ENCODE measurements around the gene SLC50A1. TPM values are rescaled to one million over a fixed set of nuclear protein-coding genes. Genes with fewer than 3 reads are reported as not detected.
"Not testable (repeated sequence)": the region's sequence is repeated elsewhere in the genome, so short reads cannot be mapped to it uniquely, and the experiment has no call there.

The SLC50A1 gene
- total RNA-seq, 1 donor from 2014 or later = 19.8 TPM

- Histone ChIP-seq H3K9me3 (ENCODE audit: control insufficient read depth in 3 of 3, low read length in 3 of 3) (no peaks in the 10 kb centered on the region), H3K4me1 (ENCODE audit: control insufficient read depth in 3 of 3, insufficient read depth in 3 of 3, low read length in 3 of 3) (no peaks in the 10 kb centered on the region), H3K9ac (ENCODE audit: low read depth in 1 of 3, low read length in 3 of 3) (no peak overlapping the region), H3K27me3 (ENCODE audit: control insufficient read depth in 3 of 3, insufficient read depth in 3 of 3, low read length in 3 of 3) (peaks cover 0 to 13% (median 9%) of the 10 kb centered on the region in 3 donors), H3K36me3 (ENCODE audit: control insufficient read depth in 3 of 3, insufficient read depth in 3 of 3, low read length in 3 of 3) (no peaks in the 10 kb centered on the region), H3K4me3 (ENCODE audit: low read length in 3 of 3) (no peak overlapping the region), H3K27ac (ENCODE audit: low read depth, low read length) (no peak overlapping the region)
These were observed 19.4 kb upstream of the SLC50A1 start for GRCh38 chr1:155116113-155116764.

DNA sequence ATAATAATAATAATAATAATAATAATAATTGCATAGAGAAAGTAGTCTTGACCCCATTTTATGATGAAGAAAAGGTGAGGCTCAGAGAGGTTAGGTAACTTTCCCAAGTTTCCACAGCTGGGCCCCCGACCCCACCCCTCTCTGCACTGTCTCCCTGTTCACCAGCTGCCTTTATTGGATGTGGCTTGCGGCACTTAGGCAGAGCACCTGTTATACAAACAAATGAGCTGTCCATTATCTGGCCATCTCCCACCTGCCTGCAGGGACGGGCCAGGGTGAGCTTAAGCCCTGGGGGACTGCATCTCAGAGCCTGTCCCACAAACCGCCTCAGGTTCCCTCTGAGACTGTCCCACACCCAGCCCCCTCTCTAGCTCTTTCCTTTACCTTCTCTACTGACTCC lies 18.0 kb upstream of the SLC50A1 start:
- no peak overlapping the region for H3K27ac ChIP-seq (ENCODE audit: low read depth, low read length)
- no peaks in the 10 kb centered on the region for H3K4me1 ChIP-seq (ENCODE audit: control insufficient read depth in 3 of 3, insufficient read depth in 3 of 3, low read length in 3 of 3)
- no peaks in the 10 kb centered on the region for H3K9me3 ChIP-seq (ENCODE audit: control insufficient read depth in 3 of 3, low read length in 3 of 3)

GRCh38 chr1:155118090-155118489 lies 17.6 kb upstream of the SLC50A1 start:
- not testable (repeated sequence) for H3K9ac ChIP-seq (ENCODE audit: low read depth in 1 of 3, low read length in 3 of 3); H3K27ac ChIP-seq (ENCODE audit: low read depth, low read length); H3K27me3 ChIP-seq (ENCODE audit: control insufficient read depth in 3 of 3, insufficient read depth in 3 of 3, low read length in 3 of 3); H3K9me3 ChIP-seq (ENCODE audit: control insufficient read depth in 3 of 3, low read length in 3 of 3); H3K4me3 ChIP-seq (ENCODE audit: low read length in 3 of 3); H3K4me1 ChIP-seq (ENCODE audit: control insufficient read depth in 3 of 3, insufficient read depth in 3 of 3, low read length in 3 of 3); H3K36me3 ChIP-seq (ENCODE audit: control insufficient read depth in 3 of 3, insufficient read depth in 3 of 3, low read length in 3 of 3)

More for the DNA sequence above, 18.0 kb upstream of the SLC50A1 start:
- Histone ChIP-seq H3K9ac (ENCODE audit: low read depth in 1 of 3, low read length in 3 of 3) (no peak overlapping the region), H3K27me3 (ENCODE audit: control insufficient read depth in 3 of 3, insufficient read depth in 3 of 3, low read length in 3 of 3) (peaks cover 0 to 9% (median 9%) of the 10 kb centered on the region in 3 donors), H3K36me3 (ENCODE audit: control insufficient read depth in 3 of 3, insufficient read depth in 3 of 3, low read length in 3 of 3) (no peaks in the 10 kb centered on the region), H3K4me3 (ENCODE audit: low read length in 3 of 3) (no peak overlapping the region)

DNA sequence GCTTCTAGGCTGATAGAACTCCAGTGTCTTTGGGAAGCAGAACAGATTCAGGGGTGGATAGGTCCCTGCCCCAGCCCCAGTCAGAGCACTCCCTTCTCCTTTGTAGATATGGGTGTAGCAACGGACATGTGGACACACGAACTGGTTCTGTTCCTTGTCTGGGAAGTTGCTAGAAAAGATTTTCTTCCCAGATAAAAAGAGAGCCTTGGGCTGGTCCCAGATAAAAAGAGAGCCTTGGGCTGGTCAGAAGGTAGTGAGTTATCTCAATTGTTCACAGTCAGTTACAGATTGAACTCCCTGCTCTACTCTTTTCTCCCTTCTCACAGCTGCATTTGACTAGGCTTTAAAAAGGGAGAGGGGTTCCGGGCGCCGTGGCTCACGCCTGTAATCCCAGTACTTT lies 15.4 kb upstream of the SLC50A1 start:
- Histone ChIP-seq H3K4me1 (ENCODE audit: control insufficient read depth in 3 of 3, insufficient read depth in 3 of 3, low read length in 3 of 3) (peaks cover 0 to under 1% (median 0%) of the 10 kb centered on the region in 3 donors), H3K9ac (ENCODE audit: low read depth in 1 of 3, low read length in 3 of 3) (no peak overlapping the region), H3K27ac (ENCODE audit: low read depth, low read length) (no peak overlapping the region), H3K27me3 (ENCODE audit: control insufficient read depth in 3 of 3, insufficient read depth in 3 of 3, low read length in 3 of 3) (peaks cover 7 to 12% (median 9%) of the 10 kb centered on the region in 3 donors), H3K4me3 (ENCODE audit: low read length in 3 of 3) (no peak overlapping the region), H3K9me3 (ENCODE audit: control insufficient read depth in 3 of 3, low read length in 3 of 3) (no peaks in the 10 kb centered on the region), H3K36me3 (ENCODE audit: control insufficient read depth in 3 of 3, insufficient read depth in 3 of 3, low read length in 3 of 3) (no peaks in the 10 kb centered on the region)

DNA sequence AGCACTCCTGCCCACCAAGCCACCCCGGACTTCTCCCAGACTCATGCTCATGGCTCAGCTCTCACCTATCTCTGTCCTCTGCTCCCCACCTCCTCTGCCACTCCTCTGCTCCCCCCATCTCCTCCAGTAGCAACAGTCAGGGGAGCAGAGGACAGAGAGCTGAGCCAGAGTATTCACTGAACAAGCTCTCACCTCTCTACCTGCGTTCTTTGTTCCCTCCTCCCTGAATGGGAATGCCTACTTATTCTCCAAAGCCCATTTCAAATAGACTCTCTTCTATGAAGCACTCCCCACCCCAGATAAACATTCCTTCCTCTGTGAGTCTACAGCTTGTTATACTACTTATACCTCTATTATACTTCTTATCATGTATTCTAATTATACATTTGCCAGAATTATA lies 14.4 kb upstream of the SLC50A1 start:
- no peak overlapping the region for H3K4me3 ChIP-seq (ENCODE audit: low read length in 3 of 3)
- peaks cover 7 to 13% (median 10%) of the 10 kb centered on the region in 3 donors for H3K27me3 ChIP-seq (ENCODE audit: control insufficient read depth in 3 of 3, insufficient read depth in 3 of 3, low read length in 3 of 3)
- H3K9ac ChIP-seq (ENCODE audit: low read depth in 1 of 3, low read length in 3 of 3) = no peak overlapping the region
- no peaks in the 10 kb centered on the region for H3K36me3 ChIP-seq (ENCODE audit: control insufficient read depth in 3 of 3, insufficient read depth in 3 of 3, low read length in 3 of 3)
- H3K27ac ChIP-seq (ENCODE audit: low read depth, low read length) = no peak overlapping the region
- peaks cover under 1 to 9% (median 8%) of the 10 kb centered on the region in 3 donors for H3K4me1 ChIP-seq (ENCODE audit: control insufficient read depth in 3 of 3, insufficient read depth in 3 of 3, low read length in 3 of 3)
- H3K9me3 ChIP-seq (ENCODE audit: control insufficient read depth in 3 of 3, low read length in 3 of 3) = no peaks in the 10 kb centered on the region

DNA sequence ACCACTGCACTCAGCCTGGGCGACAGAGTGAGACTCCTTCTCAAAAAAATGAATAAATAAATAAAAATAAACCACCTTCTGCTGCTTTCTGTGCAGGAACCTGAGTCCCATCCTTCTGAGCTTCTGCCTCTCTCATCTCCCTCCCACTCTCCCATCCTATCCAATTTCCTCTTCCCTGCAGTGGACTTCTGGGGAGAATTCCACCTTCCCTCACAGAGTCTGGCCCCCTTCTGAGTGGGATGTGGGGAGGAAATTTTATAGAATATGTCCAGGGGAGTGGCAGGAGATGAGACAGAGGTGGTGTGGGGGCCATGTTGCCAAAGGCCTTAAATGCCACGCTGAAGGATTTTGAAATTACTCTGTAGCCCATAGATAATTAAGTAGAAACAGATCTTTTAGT lies 13.3 kb upstream of the SLC50A1 start:
- Histone ChIP-seq H3K9me3 (ENCODE audit: control insufficient read depth in 3 of 3, low read length in 3 of 3) (no peaks in the 10 kb centered on the region), H3K27me3 (ENCODE audit: control insufficient read depth in 3 of 3, insufficient read depth in 3 of 3, low read length in 3 of 3) (peaks cover 3 to 18% (median 17%) of the 10 kb centered on the region in 3 donors), H3K36me3 (ENCODE audit: control insufficient read depth in 3 of 3, insufficient read depth in 3 of 3, low read length in 3 of 3) (no peaks in the 10 kb centered on the region), H3K4me1 (ENCODE audit: control insufficient read depth in 3 of 3, insufficient read depth in 3 of 3, low read length in 3 of 3) (peaks cover 11 to 19% (median 18%) of the 10 kb centered on the region in 3 donors), H3K9ac (ENCODE audit: low read depth in 1 of 3, low read length in 3 of 3) (no peak overlapping the region), H3K4me3 (ENCODE audit: low read length in 3 of 3) (no peak overlapping the region), H3K27ac (ENCODE audit: low read depth, low read length) (no peak overlapping the region)

GRCh38 chr1:155123801-155124200 lies 11.9 kb upstream of the SLC50A1 start:
- Histone ChIP-seq H3K4me3 (ENCODE audit: low read length in 3 of 3) (no peak overlapping the region), H3K9ac (ENCODE audit: low read depth in 1 of 3, low read length in 3 of 3) (no peak overlapping the region), H3K36me3 (ENCODE audit: control insufficient read depth in 3 of 3, insufficient read depth in 3 of 3, low read length in 3 of 3) (no peaks in the 10 kb centered on the region), H3K27ac (ENCODE audit: low read depth, low read length) (no peak overlapping the region), H3K9me3 (ENCODE audit: control insufficient read depth in 3 of 3, low read length in 3 of 3) (no peaks in the 10 kb centered on the region), H3K4me1 (ENCODE audit: control insufficient read depth in 3 of 3, insufficient read depth in 3 of 3, low read length in 3 of 3) (peaks cover 23 to 32% (median 31%) of the 10 kb centered on the region in 3 donors), H3K27me3 (ENCODE audit: control insufficient read depth in 3 of 3, insufficient read depth in 3 of 3, low read length in 3 of 3) (peaks cover 0 to 29% (median 27%) of the 10 kb centered on the region in 3 donors)

- H3K9ac ChIP-seq (ENCODE audit: low read depth in 1 of 3, low read length in 3 of 3) = no peak overlapping the region
- peaks cover 0 to 39% (median 37%) of the 10 kb centered on the region in 3 donors for H3K27me3 ChIP-seq (ENCODE audit: control insufficient read depth in 3 of 3, insufficient read depth in 3 of 3, low read length in 3 of 3)
- no peaks in the 10 kb centered on the region for H3K36me3 ChIP-seq (ENCODE audit: control insufficient read depth in 3 of 3, insufficient read depth in 3 of 3, low read length in 3 of 3)
These were observed 10.9 kb upstream of the SLC50A1 start for GRCh38 chr1:155124503-155125463.

GRCh38 chr1:155125511-155125945 lies 10.1 kb upstream of the SLC50A1 start:
- no peaks in the 10 kb centered on the region for H3K36me3 ChIP-seq (ENCODE audit: control insufficient read depth in 3 of 3, insufficient read depth in 3 of 3, low read length in 3 of 3)
- H3K4me1 ChIP-seq (ENCODE audit: control insufficient read depth in 3 of 3, insufficient read depth in 3 of 3, low read length in 3 of 3) = peaks cover 38 to 45% (median 45%) of the 10 kb centered on the region in 3 donors
- H3K4me3 ChIP-seq (ENCODE audit: low read length in 3 of 3) = no peak overlapping the region
- no peak overlapping the region for H3K9ac ChIP-seq (ENCODE audit: low read depth in 1 of 3, low read length in 3 of 3)
- H3K9me3 ChIP-seq (ENCODE audit: control insufficient read depth in 3 of 3, low read length in 3 of 3) = no peaks in the 10 kb centered on the region
- H3K27me3 ChIP-seq (ENCODE audit: control insufficient read depth in 3 of 3, insufficient read depth in 3 of 3, low read length in 3 of 3) = peaks cover 0 to 41% (median 39%) of the 10 kb centered on the region in 3 donors
- H3K27ac ChIP-seq (ENCODE audit: low read depth, low read length) = no peak overlapping the region

More at GRCh38 chr1:155124503-155125463, 10.9 kb upstream of the SLC50A1 start:
- peaks cover 32 to 41% (median 41%) of the 10 kb centered on the region in 3 donors for H3K4me1 ChIP-seq (ENCODE audit: control insufficient read depth in 3 of 3, insufficient read depth in 3 of 3, low read length in 3 of 3)
- no peaks in the 10 kb centered on the region for H3K9me3 ChIP-seq (ENCODE audit: control insufficient read depth in 3 of 3, low read length in 3 of 3)
- no peak overlapping the region for H3K4me3 ChIP-seq (ENCODE audit: low read length in 3 of 3)
- H3K27ac ChIP-seq (ENCODE audit: low read depth, low read length) = no peak overlapping the region
